Common myeloid progenitor, CD34-positive (primary cell): ENCODE measurements around the gene CDH26.

Source experiments
- CTCF ChIA-PET: fragments of 350-600 bp; sonication (Branson Sonifier 250); formaldehyde crosslinking; loops from one replicate; lab custom pipeline; 2021; ENCODE audit warnings: antibody characterized with exemption; lab: Charles Lee
- POLR2A ChIA-PET: fragments of 350-600 bp; sonication (Branson Sonifier 250); formaldehyde crosslinking; loops from one replicate; lab custom pipeline; 2021; ENCODE audit warnings: antibody characterized with exemption; lab: Charles Lee
- DNase-seq, 3 donors: peaks; one replicate each; pipeline versions ENCODE4 v3.0.0 to v3.0.0-alpha.2; 2013
- H3K27ac ChIP-seq, 2 experiments: 1 replicate in 1 of 2; 2 replicates in 1 of 2; pipeline ENCODE4 v1.7.0; 2013; ENCODE audit warnings: inconsistent platforms in 2 of 2, low read length in 2 of 2, mild to moderate bottlenecking in 2 of 2, low read depth in 1 of 2, moderate library complexity in 1 of 2; ENCODE audit not compliant: severe bottlenecking in 2 of 2, insufficient read depth in 1 of 2, poor library complexity in 1 of 2
- H3K27me3 ChIP-seq, 5 experiments: replicated peaks in 2 of 5; 1 replicate in 3 of 5; 2 replicates in 2 of 5; pipeline versions ENCODE4 v1.6.1 to v1.7.0; 2013; ENCODE audit warnings: low read length in 4 of 5, mild to moderate bottlenecking in 2 of 5, moderate library complexity in 2 of 5, inconsistent platforms in 1 of 5; ENCODE audit not compliant: insufficient read depth in 5 of 5, control insufficient read depth in 4 of 5
- H3K36me3 ChIP-seq, 4 experiments: 1 replicate in 2 of 4; 2 replicates in 2 of 4; pipeline versions ENCODE4 v1.6.1 to v1.7.0; 2013; ENCODE audit warnings: low read length in 3 of 4, control low read depth in 1 of 4, mild to moderate bottlenecking in 1 of 4; ENCODE audit not compliant: control insufficient read depth in 4 of 4, insufficient read depth in 4 of 4
- H3K4me1 ChIP-seq, 4 experiments: 1 replicate in 3 of 4; 2 replicates in 1 of 4; pipeline versions ENCODE4 v1.6.1 to v1.7.1; 2013; ENCODE audit warnings: low read length in 3 of 4, mild to moderate bottlenecking in 3 of 4, control low read depth in 1 of 4, inconsistent platforms in 1 of 4, moderate library complexity in 1 of 4; ENCODE audit not compliant: control insufficient read depth in 4 of 4, insufficient read depth in 4 of 4; ENCODE audit errors: control extremely low read depth in 1 of 4
- H3K4me3 ChIP-seq, 7 experiments: 1 replicate in 4 of 7; 2 replicates in 3 of 7; pipeline versions ENCODE4 v1.5.1 to v1.7.0; 2013; ENCODE audit warnings: mild to moderate bottlenecking in 7 of 7, low read length in 6 of 7, moderate library complexity in 6 of 7, inconsistent platforms in 2 of 7, low read depth in 2 of 7, control low read depth in 1 of 7; ENCODE audit not compliant: insufficient read depth in 4 of 7, control insufficient read depth in 1 of 7; ENCODE audit errors: extremely low read depth in 1 of 7
- H3K9me3 ChIP-seq, 5 experiments: 1 replicate in 4 of 5; 2 replicates in 1 of 5; pipeline versions ENCODE4 v1.6.1 to v1.7.1; 2013; ENCODE audit warnings: low read length in 4 of 5, mild to moderate bottlenecking in 2 of 5, inconsistent platforms in 1 of 5, low read depth in 1 of 5, moderate library complexity in 1 of 5; ENCODE audit not compliant: control insufficient read depth in 4 of 5, insufficient read depth in 2 of 5; ENCODE audit errors: control extremely low read depth in 1 of 5
- WGBS: methylation state at CpG from one replicate; pipeline ENCODE4 v1.1.5; 2013; ENCODE audit not compliant: insufficient coverage; 5-methylcytosine and 5-hydroxymethylcytosine counted together

CDH26 gene

GRCh38 chr20:59999502-59999901, 41.3 kb downstream of the CDH26 start:
- no CpG with 5 or more reads among the region's 3 CpGs for WGBS

DNA sequence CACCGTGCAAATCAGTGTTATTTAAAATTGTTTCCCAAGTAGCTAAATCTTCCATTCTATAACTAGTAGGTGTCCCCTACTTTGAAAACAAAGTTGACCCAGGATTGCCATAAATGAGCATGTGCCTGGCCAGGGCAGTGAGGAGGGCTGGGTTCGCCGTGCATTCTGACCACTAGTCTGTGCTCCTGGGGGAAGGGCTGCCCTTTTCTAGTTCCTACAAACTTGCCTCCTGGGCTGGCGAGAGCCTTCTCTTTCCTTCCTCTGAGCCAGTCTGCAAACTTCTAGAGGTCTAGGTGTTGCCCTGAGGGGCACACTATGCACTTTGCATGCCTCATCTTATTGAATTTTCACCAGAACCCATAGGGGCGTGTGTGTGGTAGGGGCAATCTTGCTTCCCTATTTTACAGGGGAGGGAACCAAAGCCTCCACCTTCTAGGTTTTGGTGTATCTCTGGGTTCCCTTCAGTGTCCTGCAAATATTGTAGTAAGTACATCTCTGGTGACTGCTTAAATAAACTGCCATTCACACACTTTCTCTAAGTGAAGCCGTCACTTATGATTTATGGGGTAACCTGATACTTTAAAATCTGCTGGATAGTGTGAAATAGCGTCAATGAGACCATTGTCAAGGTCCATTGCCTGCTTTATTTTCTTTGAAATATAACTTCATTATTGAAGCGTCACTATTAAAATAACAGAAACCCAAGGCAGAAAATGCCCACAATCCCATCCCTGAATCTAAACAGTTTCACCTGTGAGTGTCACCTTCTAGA, 42.2 kb downstream of the CDH26 start:
- Histone ChIP-seq H3K27me3 (no peaks in the 10 kb centered on the region), H3K36me3 (peaks cover 2 to 56% (median 16%) of the 10 kb centered on the region in 4 experiments), H3K9me3 (no peaks in the 10 kb centered on the region), H3K27ac (no peak overlapping the region), H3K4me3 (no peak overlapping the region), H3K4me1 (peaks cover 0 to 4% (median 4%) of the 10 kb centered on the region in 4 experiments)
- CTCF ChIA-PET = no interaction called here
- no peak for DNase-seq
- POLR2A ChIA-PET = no interaction called here
- WGBS = 96% methylated on average over 5 of the region's 8 CpGs

More at GRCh38 chr20:59999502-59999901, 41.3 kb downstream of the CDH26 start:
- no peak overlapping the region for H3K4me3 ChIP-seq
- peaks cover 0 to 13% (median 11%) of the 10 kb centered on the region in 4 experiments for H3K4me1 ChIP-seq
- no peak overlapping the region for H3K27ac ChIP-seq
- H3K36me3 ChIP-seq = peaks cover 2 to 56% (median 16%) of the 10 kb centered on the region in 4 experiments
- no peaks in the 10 kb centered on the region for H3K27me3 ChIP-seq
- ChIA-PET POLR2A (no interaction called here), CTCF (interaction anchor here (1.0 to 1.3 kb wide), 2 partner anchors 10 to 58 kb away, joined by 3 to 4 read pairs; no protein-coding TSS in a partner anchor)
- no peaks in the 10 kb centered on the region for H3K9me3 ChIP-seq
- DNase-seq = no peak

DNA sequence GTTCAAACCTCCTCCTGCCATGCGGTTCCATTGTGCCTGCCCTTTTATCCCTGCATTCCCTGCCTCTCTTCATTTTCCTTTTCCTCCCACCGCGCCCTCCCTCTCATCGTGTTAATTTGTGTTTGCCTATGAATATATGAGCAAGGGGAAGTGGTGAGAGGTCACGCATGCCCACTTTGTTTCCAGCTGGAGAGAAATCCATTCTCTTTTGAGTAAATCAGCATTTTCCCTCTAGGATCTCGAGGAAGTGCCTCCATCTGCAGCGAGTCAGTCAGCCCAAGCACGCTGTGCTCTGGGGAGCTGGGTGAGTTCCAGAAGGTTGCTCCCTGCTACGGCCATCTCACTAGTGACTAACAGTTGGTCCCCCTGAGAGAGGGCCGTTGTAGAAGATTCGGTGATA, 42.9 kb downstream of the CDH26 start:
- CTCF ChIA-PET = no interaction called here
- no peak for DNase-seq
- 98% methylated on average over 6 of the region's 11 CpGs for WGBS

DNA sequence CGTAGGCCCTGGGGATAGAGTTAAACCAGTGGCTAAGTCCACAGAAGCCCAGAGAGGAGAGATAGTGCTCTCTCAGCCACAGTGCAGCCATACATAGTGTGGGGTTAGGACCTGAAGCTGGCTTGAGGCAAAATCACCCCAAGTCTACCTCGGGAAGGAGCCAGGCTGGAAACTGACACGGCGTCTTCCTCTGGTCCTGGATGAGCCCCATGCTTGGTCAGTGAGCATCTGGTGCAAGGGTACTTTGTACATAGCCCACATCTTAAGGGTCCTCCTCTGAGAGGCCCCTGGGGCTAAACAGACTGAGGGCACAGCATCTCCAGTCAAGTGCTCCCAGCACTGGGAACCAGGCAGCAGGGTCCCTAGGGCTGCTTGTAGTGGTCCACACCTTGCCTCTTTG, 45.6 kb downstream of the CDH26 start:
- POLR2A ChIA-PET = no interaction called here
- Histone ChIP-seq H3K27ac (no peak overlapping the region), H3K9me3 (no peaks in the 10 kb centered on the region), H3K4me1 (peaks cover 0 to 10% (median 2%) of the 10 kb centered on the region in 4 experiments), H3K4me3 (no peak overlapping the region), H3K36me3 (peaks cover 0 to 63% (median 16%) of the 10 kb centered on the region in 4 experiments), H3K27me3 (no peaks in the 10 kb centered on the region)
- 100% methylated on average over 3 of the region's 4 CpGs for WGBS
- CTCF ChIA-PET = interaction anchor here (1.0 to 1.3 kb wide), 2 partner anchors 10 to 11 kb away, joined by 3 read pairs; no protein-coding TSS in a partner anchor
- no peak for DNase-seq

More for the DNA sequence above, 42.9 kb downstream of the CDH26 start:
- Histone ChIP-seq H3K4me3 (no peak overlapping the region), H3K27me3 (no peaks in the 10 kb centered on the region), H3K27ac (no peak overlapping the region), H3K36me3 (peaks cover 2 to 60% (median 16%) of the 10 kb centered on the region in 4 experiments), H3K9me3 (no peaks in the 10 kb centered on the region), H3K4me1 (no peaks in the 10 kb centered on the region)
- POLR2A ChIA-PET = no interaction called here

DNA sequence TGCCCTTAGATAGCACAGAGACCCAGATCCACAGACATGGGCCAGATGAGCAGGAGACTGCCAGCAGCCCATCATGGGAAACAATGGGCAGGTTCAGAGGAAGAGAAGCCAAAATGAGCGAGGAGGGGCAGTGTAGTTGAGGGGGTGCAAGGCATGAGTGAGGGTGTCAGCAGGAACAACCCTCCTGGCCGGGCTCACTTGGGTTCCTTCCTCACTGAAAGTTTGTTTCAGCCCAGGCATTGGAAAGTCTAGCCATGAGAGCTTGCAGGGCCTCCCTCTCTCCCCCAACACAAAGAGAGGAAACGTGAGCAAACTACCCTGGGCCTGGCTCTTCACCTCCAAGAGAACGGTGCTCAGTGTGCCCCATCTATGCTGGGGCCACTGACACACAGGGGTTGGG, 48.0 kb downstream of the CDH26 start:
- CTCF ChIA-PET = interaction anchor here (0.7 to 1.0 kb wide), 2 partner anchors 30 to 205 kb away, joined by 3 to 4 read pairs; no protein-coding TSS in a partner anchor

DNA sequence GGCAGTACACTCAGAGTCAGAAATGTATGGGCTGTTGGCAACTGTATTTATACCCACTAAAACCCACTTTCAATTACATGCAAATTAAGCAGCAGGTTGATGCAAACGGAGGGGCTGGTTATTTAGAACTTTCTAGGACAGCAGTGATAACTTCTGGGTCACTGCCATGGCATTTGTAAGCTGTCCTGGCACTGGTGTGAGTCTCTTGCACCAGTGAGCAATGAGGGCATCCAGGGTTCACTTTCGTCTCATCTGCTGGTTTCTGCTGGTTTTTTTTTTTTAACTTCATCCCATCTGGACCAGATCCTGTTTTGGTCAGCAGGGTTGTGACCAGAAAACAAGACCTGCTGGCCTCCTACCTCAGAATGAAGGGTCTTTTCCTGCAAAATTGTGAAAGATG, 49.2 kb downstream of the CDH26 start:
- Histone ChIP-seq H3K4me3 (no peak overlapping the region), H3K27ac (no peak overlapping the region), H3K4me1 (peaks cover 0 to 27% (median 7%) of the 10 kb centered on the region in 4 experiments), H3K9me3 (no peaks in the 10 kb centered on the region), H3K36me3 (peaks cover 0 to 42% (median 2%) of the 10 kb centered on the region in 4 experiments), H3K27me3 (no peaks in the 10 kb centered on the region)
- ChIA-PET POLR2A (interaction anchor here (0.5 kb wide), 1 partner anchor 802 kb away, joined by 3 read pairs; no protein-coding TSS in a partner anchor), CTCF (interaction anchor here (1.0 kb wide), 1 partner anchor 203 kb away, joined by 4 read pairs; no protein-coding TSS in a partner anchor)
- DNase-seq = no peak
- 100% methylated on average over 2 of the region's 2 CpGs for WGBS

More for the DNA sequence above, 48.0 kb downstream of the CDH26 start:
- peaks cover 0 to 48% (median 3%) of the 10 kb centered on the region in 4 experiments for H3K36me3 ChIP-seq
- H3K27ac ChIP-seq = no peak overlapping the region
- POLR2A ChIA-PET = no interaction called here
- peaks cover 0 to 16% (median 2%) of the 10 kb centered on the region in 4 experiments for H3K4me1 ChIP-seq
- no peaks in the 10 kb centered on the region for H3K27me3 ChIP-seq
- 100% methylated on average over 3 of the region's 4 CpGs for WGBS
- no peak for DNase-seq
- no peak overlapping the region for H3K4me3 ChIP-seq
- no peaks in the 10 kb centered on the region for H3K9me3 ChIP-seq
